GM12874 (cell line): Measurements from ENCODE around the gene DHRS12.

Experiments used
- TF ChIP-seq, protein P1 (sequence below): IDR thresholded peaks from 2 replicates; pipeline ENCODE4 v1.5.1; 2011; ENCODE audit warnings: low read depth, mild to moderate bottlenecking, control low read depth, low read length, moderate library complexity; ENCODE audit not compliant: insufficient read depth

DHRS12 gene

DNA sequence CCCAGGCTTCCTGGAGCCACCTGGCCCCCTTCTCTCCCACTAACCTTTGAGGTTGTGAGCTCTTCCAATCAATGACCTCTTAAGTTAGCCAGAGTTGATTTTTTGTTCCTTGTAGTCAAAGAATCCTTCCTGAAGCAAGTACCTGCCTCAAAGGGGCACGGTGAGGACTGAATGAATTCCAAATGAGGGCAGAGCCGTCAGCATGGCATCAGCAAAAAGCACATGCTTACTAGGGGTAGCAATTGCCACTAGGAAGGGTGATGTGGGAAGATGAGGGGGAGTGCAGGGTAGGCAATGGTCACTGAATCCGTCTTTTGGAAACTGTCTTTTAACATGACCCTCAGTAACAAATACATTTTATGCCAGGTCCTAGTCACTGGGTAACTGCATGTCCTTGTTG, 15.6 kb upstream of the DHRS12 start:
- TF ChIP-seq, protein P1, sequence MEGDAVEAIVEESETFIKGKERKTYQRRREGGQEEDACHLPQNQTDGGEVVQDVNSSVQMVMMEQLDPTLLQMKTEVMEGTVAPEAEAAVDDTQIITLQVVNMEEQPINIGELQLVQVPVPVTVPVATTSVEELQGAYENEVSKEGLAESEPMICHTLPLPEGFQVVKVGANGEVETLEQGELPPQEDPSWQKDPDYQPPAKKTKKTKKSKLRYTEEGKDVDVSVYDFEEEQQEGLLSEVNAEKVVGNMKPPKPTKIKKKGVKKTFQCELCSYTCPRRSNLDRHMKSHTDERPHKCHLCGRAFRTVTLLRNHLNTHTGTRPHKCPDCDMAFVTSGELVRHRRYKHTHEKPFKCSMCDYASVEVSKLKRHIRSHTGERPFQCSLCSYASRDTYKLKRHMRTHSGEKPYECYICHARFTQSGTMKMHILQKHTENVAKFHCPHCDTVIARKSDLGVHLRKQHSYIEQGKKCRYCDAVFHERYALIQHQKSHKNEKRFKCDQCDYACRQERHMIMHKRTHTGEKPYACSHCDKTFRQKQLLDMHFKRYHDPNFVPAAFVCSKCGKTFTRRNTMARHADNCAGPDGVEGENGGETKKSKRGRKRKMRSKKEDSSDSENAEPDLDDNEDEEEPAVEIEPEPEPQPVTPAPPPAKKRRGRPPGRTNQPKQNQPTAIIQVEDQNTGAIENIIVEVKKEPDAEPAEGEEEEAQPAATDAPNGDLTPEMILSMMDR = no peak

DNA sequence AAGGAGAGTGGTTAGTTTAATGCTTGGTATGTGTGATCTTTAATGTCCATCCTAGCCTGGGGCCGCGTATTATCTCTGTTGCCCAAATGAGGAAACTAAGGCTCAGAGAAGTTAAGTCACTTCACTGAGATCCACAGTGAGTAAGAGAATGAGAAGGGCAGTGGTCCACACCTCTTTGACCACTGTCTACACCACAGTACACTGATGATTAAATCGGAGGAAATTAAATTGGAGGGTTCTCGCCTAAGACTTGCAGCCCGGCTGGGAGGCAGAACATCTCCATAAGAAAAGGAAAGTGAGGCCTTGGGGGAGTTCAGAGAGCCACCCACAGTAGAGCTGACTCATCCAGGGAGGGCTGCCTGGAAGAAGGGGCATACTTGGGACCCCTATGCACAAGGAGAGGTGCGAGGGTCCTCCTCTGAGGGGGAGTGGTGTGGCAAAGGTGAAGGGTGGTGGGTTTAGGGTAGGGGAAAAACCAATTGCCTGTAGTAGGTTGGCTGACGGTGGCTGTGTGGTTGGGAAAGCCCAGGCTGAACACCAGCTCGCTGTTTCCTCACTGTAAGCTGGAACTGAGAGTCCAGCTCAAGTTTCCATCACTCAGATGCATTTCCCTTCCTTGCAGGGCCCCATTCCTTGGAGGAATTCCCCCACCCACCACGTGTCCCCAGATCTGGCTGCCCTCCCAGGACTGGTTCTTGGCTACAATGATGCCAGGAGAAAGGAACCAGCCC, 15.0 kb upstream of the DHRS12 start:
- TF ChIP-seq, protein P1 = no peak

DNA sequence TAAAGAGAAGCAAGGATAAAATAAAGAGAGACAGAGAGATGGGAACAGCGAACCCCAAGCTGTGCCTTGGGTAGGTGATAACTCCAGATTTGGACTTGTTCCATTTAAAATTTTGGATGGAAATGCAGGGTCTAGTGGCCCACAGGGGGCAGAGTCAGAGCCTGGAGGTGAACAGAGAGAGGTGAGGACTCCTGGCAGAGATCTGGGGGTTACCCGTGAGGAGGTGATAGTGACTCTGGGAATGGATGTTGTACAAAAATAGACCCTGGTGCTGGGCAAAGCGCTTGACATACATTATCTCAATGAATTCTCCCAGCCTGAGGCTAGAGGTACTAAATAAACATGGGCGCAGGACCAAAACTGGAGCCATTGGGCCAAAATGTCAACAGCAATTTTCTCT, 14.3 kb upstream of the DHRS12 start:
- TF ChIP-seq, protein P1 = no peak

DNA sequence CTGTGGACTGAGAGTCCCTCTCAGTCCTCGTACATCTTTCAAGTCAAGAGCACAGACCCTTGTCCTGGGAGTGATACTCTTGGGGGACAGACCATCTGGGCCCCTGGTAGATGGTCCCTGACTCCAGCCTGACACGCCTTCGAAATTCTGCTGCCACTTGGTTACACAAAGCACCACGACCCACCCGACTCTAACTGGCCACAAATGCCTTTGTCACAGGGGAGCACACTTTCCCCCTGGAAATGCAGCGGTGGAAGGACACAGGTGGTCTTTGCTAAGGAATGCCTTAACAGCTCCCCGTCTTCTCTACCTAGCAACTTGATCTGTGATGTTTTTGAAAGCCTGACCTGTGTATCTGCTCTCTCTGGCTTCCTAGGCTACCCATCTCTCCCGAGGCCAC, 13.8 kb upstream of the DHRS12 start:
- TF ChIP-seq, protein P1 = no peak

DNA sequence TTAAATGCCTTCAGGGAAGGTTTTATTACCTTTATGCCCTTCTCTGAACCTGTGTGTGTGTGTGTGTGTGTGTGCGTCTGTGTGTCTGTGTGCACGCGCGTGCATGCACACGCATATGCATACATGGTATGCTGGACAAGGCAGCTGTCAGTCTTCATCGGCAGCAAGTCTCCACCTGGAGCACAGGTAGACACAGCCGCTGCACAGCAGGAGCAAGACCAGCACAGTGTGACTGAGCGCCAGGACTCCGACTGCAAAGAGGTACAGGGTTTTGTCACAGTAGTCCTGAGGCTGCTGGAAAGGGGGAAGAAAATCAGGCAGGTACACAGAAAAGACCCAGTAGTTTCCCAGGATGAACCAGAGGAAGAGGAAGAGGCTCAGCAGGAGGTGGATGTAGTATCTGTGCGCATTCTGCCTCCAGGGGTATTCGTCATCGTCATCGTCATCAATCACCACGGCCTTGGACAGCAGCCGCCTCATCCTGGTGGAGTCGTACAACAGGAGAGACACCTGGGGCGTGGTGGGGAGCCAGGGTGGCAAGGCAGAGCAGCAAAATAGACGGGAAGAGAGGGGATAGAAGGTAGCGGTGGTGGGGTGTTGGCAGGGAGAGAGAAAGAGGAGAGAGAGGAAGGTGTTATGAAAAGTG, 12.8 kb upstream of the DHRS12 start:
- TF ChIP-seq, protein P1 = no peak

DNA sequence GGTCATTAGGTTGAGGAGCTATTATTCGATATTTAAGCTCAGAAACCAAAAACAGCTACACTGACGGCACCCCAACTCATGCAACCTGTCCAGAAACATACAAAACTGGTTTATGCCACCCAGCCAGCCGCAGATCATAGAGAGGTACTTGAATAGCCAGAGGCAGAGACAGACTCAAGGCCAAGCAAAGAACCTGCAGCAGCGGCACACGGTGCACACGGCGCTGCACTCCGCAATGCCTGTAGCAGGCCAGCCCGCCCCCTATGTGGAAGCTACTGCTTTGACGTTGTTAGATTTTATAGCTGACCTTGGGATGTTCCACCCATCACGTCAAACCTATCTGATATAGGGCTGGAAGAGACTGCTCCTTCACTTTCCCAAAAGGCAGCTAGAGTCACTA, 11.9 kb upstream of the DHRS12 start:
- TF ChIP-seq, protein P1 = no peak

DNA sequence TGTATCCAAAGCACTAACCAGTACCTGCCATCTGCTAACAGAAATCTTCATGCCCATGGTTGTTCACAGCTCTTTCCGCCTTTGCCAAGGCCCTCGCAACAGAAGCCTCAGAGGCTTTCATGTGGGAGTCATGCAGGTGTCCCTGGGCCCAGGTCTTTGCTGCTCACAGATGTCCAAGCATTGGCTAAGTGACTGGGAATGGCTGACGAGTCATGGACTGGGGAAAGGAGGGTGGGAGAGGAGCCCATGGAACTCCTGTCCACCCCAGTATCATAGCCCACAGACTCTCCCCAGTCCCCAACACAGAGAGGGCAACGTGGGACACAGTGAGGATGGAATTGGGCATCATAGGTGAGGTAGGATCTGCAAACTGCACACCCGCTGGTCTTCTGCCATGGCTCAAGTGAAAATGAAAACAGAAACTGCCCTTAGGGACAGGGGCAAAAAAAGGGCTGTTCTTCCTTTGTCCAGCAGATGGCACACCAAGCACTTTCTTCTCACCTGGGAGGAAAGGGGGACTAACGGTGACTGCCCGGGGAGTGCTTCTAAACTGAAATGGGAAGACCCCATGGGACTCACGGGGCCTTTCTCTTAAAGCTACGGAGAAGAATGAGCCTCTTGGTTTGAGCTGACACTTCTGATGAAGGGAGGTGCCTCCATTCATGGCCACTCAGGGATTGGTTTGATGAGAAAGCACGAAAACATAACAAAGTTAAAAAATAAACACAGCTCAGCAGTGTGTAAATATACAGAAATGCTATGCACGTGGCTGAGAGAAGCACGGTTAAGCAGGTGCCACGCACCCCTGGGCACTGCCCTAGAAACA, 11.1 kb upstream of the DHRS12 start:
- TF ChIP-seq, protein P1 = peak; percentile 81
